Smooth muscle cell (in vitro differentiated cells): ENCODE measurements around the gene DNM2. TPM values are rescaled to one million over a fixed set of nuclear protein-coding genes. Genes with fewer than 3 reads are reported as not detected.
"Not testable (repeated sequence)": the region's sequence is repeated elsewhere in the genome, so short reads cannot be mapped to it uniquely, and the experiment has no call there.

Experiments used
- DNase-seq: peaks from one replicate; lab custom pipeline; 2025; ENCODE audit not compliant: unreplicated experiment; lab: John Stamatoyannopoulos, UW
- H2AFZ ChIP-seq: fragments of 200-600 bp; sonication (generic); 2 replicates; pipeline ENCODE4 v1.6.0; 2016; ENCODE audit warnings: antibody characterized with exemption, low read depth, mild to moderate bottlenecking
- H3F3A ChIP-seq: fragments of 200-600 bp; sonication (generic); 2 replicates; pipeline ENCODE4 v1.6.0; 2017; ENCODE audit warnings: antibody characterized with exemption, low read depth
- H3K27ac ChIP-seq: fragments of 200-600 bp; sonication (generic); 2 replicates; pipeline ENCODE4 v1.5.1; 2016; ENCODE audit warnings: low read depth, mild to moderate bottlenecking
- H3K27me3 ChIP-seq: fragments of 200-600 bp; sonication (generic); 2 replicates; pipeline ENCODE4 v1.6.1; 2016; ENCODE audit warnings: low read depth, mild to moderate bottlenecking
- H3K36me3 ChIP-seq: fragments of 200-600 bp; sonication (generic); 2 replicates; pipeline ENCODE4 v1.5.1; 2016; ENCODE audit warnings: low read depth
- H3K4me1 ChIP-seq: fragments of 200-600 bp; sonication (generic); 2 replicates; pipeline ENCODE4 v1.5.1; 2016; ENCODE audit warnings: low read depth
- H3K4me2 ChIP-seq: fragments of 200-600 bp; sonication (generic); 2 replicates; pipeline ENCODE4 v1.6.0; 2016; ENCODE audit warnings: mild to moderate bottlenecking
- H3K4me3 ChIP-seq: fragments of 200-600 bp; sonication (generic); 2 replicates; pipeline ENCODE4 v1.5.1; 2016; ENCODE audit warnings: mild to moderate bottlenecking
- H3K79me2 ChIP-seq: fragments of 200-600 bp; sonication (generic); 2 replicates; pipeline ENCODE4 v1.6.0; 2016; ENCODE audit warnings: low read depth, mild to moderate bottlenecking
- H3K9ac ChIP-seq: fragments of 200-600 bp; sonication (generic); 2 replicates; pipeline ENCODE4 v1.6.0; 2016; ENCODE audit warnings: low read depth
- H3K9me3 ChIP-seq: fragments of 200-600 bp; sonication (generic); replicated peaks from 2 replicates; pipeline ENCODE4 v1.5.1; 2016; ENCODE audit warnings: low read depth
- H4K20me1 ChIP-seq: fragments of 200-600 bp; sonication (generic); 2 replicates; pipeline ENCODE4 v1.6.0; 2016; ENCODE audit warnings: low read depth
- CTCF ChIP-seq: fragments of 200-600 bp; sonication (generic); IDR thresholded peaks from 2 replicates; pipeline ENCODE4 v1.5.1; 2017; ENCODE audit warnings: borderline replicate concordance, mild to moderate bottlenecking, antibody characterized with exemption; ENCODE audit not compliant: insufficient read depth, poor library complexity, severe bottlenecking
- WGBS: methylation state at CpG from one replicate; pipeline ENCODE4 v1.1.7; 2016; ENCODE audit warnings: low lambda C conversion rate; 5-methylcytosine and 5-hydroxymethylcytosine counted together
- polyA plus RNA-seq: library from polyadenylated mRNA; unstranded; fragments of >200 nt; fragmentation: Nextera tagmentation; extraction: Ambion mirVana; gene quantifications from 2 replicates; pipeline ENCODE4 v1.2.1, GENCODE V29; 2016
- total RNA-seq: library from RNA; depleted of rRNA; stranded (reverse); fragments of >200 nt; gene quantifications from 2 replicates; pipeline ENCODE4 v1.2.3, GENCODE V29; 2014

Gene DNM2
- total and polyA plus RNA-seq, 2 experiments from 2014 or later: 65.1 to 93.2 TPM

- 87% methylated on average over 3 of the region's 3 CpGs for WGBS
- no peak overlapping the region for H3K27ac ChIP-seq
- no peak overlapping the region for H3K9ac ChIP-seq
- H3K4me2 ChIP-seq: no peak overlapping the region
- no peaks in the 10 kb centered on the region for H3F3A ChIP-seq
- DNase-seq: no peak
- H3K4me1 ChIP-seq: no peaks in the 10 kb centered on the region
- H3K27me3 ChIP-seq: no peaks in the 10 kb centered on the region
- H3K4me3 ChIP-seq: no peak overlapping the region
- TF ChIP-seq CTCF: no peak
- H2AFZ ChIP-seq: no peak overlapping the region
- H3K36me3 ChIP-seq: no peaks in the 10 kb centered on the region
- H3K79me2 ChIP-seq: peaks cover 96% of the 10 kb centered on the region
- peaks cover 98% of the 10 kb centered on the region for H4K20me1 ChIP-seq
- no peaks in the 10 kb centered on the region for H3K9me3 ChIP-seq
These were observed 22.9 kb downstream of the DNM2 start for GRCh38 chr19:10740798-10741197.

DNA sequence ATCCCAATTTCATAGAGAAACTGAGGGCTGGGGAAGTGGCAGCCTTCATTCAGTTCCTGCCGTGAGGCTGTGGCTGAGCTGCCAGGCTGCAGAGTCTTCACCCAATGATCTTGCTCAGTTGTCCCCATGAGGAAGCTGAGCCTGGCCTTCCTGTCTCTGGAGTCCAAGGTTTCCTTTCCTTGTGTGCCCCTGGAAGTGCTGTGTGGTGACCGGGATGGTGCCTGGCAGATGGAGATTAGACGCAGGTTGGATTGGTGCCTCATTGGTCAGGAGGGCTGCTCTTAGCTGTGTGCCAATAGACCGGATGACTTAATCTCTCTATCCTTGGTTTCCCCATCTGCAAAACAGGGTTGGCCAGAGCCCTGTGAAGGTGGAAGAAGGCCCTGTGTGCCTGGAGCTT, 24.6 kb downstream of the DNM2 start:
- DNase-seq: no peak
- no peaks in the 10 kb centered on the region for H3K36me3 ChIP-seq
- H3K9ac ChIP-seq: no peak overlapping the region
- H4K20me1 ChIP-seq: peaks cover 98% of the 10 kb centered on the region
- H3K9me3 ChIP-seq: no peaks in the 10 kb centered on the region
- H3K4me3 ChIP-seq: no peak overlapping the region
- H3K4me1 ChIP-seq: no peaks in the 10 kb centered on the region
- no peak overlapping the region for H2AFZ ChIP-seq
- H3K27ac ChIP-seq: no peak overlapping the region
- WGBS: 96% methylated on average over 4 of the region's 4 CpGs
- H3K4me2 ChIP-seq: no peak overlapping the region
- H3F3A ChIP-seq: no peaks in the 10 kb centered on the region
- no peaks in the 10 kb centered on the region for H3K27me3 ChIP-seq
- H3K79me2 ChIP-seq: peaks cover 95% of the 10 kb centered on the region
- no peak for TF ChIP-seq CTCF

- H3K27ac ChIP-seq: no peak overlapping the region
- H3K9ac ChIP-seq: no peak overlapping the region
- peaks cover 98% of the 10 kb centered on the region for H4K20me1 ChIP-seq
- no peaks in the 10 kb centered on the region for H3F3A ChIP-seq
- H3K4me3 ChIP-seq: no peak overlapping the region
- H3K9me3 ChIP-seq: no peaks in the 10 kb centered on the region
- H3K4me2 ChIP-seq: peak overlapping the region; percentile 31
- H3K36me3 ChIP-seq: no peaks in the 10 kb centered on the region
- DNase-seq: no peak
- 55% methylated on average over 11 of the region's 11 CpGs for WGBS
- no peak for TF ChIP-seq CTCF
- H3K79me2 ChIP-seq: peaks cover 93% of the 10 kb centered on the region
- no peaks in the 10 kb centered on the region for H3K4me1 ChIP-seq
- no peaks in the 10 kb centered on the region for H3K27me3 ChIP-seq
- H2AFZ ChIP-seq: no peak overlapping the region
These were observed 26.4 kb downstream of the DNM2 start for GRCh38 chr19:10744253-10744798.

GRCh38 chr19:10744801-10745293, 27.0 kb downstream of the DNM2 start:
- Histone ChIP-seq H4K20me1 (peaks cover 100% of the 10 kb centered on the region), H3K9me3 (no peaks in the 10 kb centered on the region), H3K9ac (no peak overlapping the region), H3K4me3 (no peak overlapping the region), H2AFZ (no peak overlapping the region), H3K27me3 (no peaks in the 10 kb centered on the region), H3K27ac (no peak overlapping the region), H3K36me3 (no peaks in the 10 kb centered on the region), H3K4me1 (no peaks in the 10 kb centered on the region), H3K4me2 (no peak overlapping the region), H3F3A (no peaks in the 10 kb centered on the region), H3K79me2 (peaks cover 93% of the 10 kb centered on the region)
- TF ChIP-seq CTCF: no peak
- DNase-seq: no peak
- WGBS: 96% methylated on average over 12 of the region's 12 CpGs

DNA sequence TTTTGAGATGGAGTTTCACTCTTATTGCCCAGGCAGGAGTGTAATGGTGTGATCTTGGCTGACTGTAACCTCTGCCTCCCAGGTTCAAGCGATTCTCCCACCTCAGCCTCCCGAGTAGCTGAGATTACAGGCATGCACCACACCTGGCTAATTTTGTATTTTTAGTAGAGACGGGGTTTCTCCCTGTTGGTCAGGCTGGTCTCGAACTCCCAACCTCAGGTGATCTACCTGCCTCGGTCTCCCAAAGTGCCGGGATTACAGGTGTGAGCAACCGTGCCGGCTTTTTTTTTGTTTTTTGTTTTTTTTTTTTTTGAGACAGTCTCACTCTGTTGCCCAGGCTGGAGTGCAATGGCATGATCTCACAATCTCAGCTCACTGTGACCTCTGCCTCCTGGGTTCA, 28.6 kb downstream of the DNM2 start:
- H3K4me3 ChIP-seq, H3K27me3 ChIP-seq, H3K27ac ChIP-seq, H3K4me1 ChIP-seq, H2AFZ ChIP-seq, H3F3A ChIP-seq, H3K9ac ChIP-seq, H3K9me3 ChIP-seq, H3K4me2 ChIP-seq, DNase-seq, H3K36me3 ChIP-seq: not testable (repeated sequence)
- peaks cover 100% of the 10 kb centered on the region for H4K20me1 ChIP-seq
- 97% methylated on average over 8 of the region's 8 CpGs for WGBS
- H3K79me2 ChIP-seq: peaks cover 92% of the 10 kb centered on the region
